Superior temporal gyrus (tissue), 1 donor: Measurements from ENCODE around the gene ZNF527.
A peak's percentile ranks its signal among the peaks of the same experiment; 100 is the strongest.
"Not testable (repeated sequence)": the region's sequence is repeated elsewhere in the genome, so short reads cannot be mapped to it uniquely, and the experiment has no call there.

Source experiments
- DNase-seq: peaks from one replicate; pipeline ENCODE4 v3.0.0-alpha.2; 2016; ENCODE audit errors: extremely low spot score

Gene ZNF527

GRCh38 chr19:37370880-37371661, at the start of gene ZNF527:
Gene ZNF527, plus strand, starts transcription at chr19:37371099. Its CDS starts 3,100 bp downstream, at chr19:37374199.
- peak; percentile 98 for DNase-seq

GRCh38 chr19:37329686-37330085, 41.2 kb upstream of the ZNF527 start:
- DNase-seq, result no peak

DNA sequence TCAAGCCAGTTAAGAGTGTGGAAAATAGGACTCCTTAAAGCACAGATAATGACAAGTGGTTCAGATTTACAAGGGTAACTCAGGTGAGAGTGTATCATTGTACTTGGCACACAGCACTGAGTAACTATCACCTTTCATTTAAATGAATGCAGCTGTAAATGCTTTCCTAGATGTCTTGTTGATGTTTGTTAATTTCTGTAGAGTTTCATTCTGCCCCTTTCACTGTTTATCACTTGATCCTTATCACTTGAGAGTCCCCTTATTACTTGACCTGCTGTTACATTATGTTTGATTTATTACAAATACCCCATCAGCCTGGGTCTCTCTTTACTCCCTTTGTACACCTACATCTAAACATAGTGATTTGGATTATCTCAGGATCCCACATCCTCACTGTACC, 38.1 kb upstream of the ZNF527 start:
- DNase-seq, result no peak

DNA sequence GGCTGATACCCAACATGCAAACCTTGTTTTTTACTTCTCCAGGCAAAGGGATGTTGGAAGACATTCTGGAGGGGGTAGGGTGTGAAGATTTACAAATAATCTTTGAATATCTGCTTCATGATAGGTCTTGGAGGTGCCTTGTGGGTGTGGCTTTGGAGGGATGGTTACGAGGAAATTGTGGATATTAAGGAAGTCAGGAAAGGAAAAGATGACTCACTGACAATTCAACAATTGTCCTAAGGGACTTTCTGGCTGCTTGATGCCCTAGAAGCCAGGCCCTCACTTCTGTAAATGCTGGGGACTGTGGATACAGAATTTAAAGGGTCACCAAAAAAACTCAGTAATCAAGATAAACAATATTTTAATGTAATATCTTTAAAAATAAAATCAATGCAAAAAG, 37.4 kb upstream of the ZNF527 start:
- no peak for DNase-seq

DNA sequence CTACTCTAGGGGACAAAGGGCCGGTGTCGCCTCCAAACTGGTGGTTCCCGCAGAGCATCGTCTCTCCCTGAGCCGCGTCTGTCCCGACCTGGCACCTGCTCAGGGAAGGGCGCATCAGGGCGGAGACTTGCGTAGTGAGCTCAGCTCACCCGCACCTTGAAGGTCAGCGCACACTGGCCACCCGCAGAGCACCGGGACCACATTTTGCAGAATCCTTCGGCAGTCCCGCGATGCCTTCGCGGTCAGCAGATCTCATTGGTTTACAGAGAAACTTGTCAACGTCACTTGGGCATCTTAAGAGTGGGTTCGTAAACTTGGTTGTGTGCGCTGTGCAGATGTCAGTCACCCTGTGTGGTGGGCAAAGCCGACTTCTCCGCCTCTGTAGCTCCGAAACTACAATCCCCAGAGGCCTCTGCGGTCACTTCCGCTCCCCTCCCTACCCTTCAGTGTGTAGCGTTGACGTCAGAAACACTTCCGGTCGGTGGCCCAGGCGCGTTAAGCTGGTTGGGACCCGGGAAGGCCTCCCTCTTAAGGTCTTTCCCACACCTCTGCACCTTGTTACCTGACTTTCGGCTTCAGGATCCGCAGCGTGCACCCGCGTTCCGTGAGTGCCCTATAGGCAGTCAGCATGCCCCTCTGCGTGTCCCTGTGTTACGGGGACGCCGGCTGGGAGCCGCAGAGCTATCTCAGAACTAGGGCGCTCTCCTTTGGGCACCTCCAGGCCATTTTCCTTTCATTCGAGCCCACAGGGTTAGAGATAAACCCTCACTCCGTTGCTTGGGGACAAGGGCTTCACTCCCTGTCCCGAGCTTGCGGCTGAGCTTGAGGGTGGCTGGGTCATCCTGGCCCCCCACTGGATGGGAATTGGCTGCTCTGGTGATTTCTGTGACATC, 36.5 kb upstream of the ZNF527 start:
- peak; percentile 99 for DNase-seq

GRCh38 chr19:37342753-37343152, 28.1 kb upstream of the ZNF527 start:
- DNase-seq, result no peak

DNA sequence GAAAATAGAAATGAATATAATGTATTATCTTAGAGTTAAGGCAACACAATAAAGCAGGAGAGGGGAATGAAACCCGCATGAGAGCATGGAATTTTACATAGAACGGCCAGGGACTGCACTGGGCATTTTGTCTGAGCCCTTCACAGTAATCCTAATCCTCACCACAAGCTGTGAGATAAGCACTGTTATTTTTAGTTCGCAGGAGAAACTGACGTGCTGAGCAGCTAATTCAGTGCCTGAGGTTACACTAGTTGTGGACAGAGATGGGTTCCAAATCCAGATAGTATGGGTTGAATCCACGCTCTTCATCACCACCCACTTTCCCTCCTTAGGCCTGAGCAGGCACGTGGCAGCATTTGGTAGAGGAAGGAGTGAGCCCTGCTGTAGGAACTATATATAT, 24.8 kb upstream of the ZNF527 start:
- no peak for DNase-seq

GRCh38 chr19:37348060-37348459, 22.8 kb upstream of the ZNF527 start:
- no peak for DNase-seq

DNA sequence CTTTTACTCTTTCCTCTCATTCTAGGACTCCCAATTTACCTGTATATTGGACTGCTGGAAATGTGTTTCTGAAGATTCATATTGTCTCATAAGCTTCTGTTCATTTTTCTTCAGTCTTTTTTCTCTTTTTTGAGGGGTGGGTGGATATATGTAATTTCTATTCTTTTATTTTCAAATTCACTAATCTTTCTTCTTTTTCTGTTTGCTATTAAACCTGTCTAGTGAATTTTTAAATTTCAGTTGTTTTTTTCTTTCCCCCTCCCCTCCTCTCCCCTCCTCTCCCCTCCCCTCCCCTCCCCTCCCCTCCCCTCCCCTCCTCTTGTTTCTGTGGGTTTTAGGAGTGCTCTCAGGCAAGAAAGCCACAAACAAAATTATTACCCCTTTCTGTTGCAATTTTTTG, 16.9 kb upstream of the ZNF527 start:
- no peak for DNase-seq

GRCh38 chr19:37355901-37356300, 15.0 kb upstream of the ZNF527 start:
- DNase-seq, result no peak

- no peak for DNase-seq
Observed at GRCh38 chr19:37361994-37362393, 8.9 kb upstream of the ZNF527 start.

- no peak for DNase-seq
Observed at GRCh38 chr19:37362733-37363132, 8.2 kb upstream of the ZNF527 start.

GRCh38 chr19:37370386-37370879, 466 bp upstream of the ZNF527 start:
- not testable (repeated sequence) for DNase-seq

- DNase-seq, result no peak
Observed at GRCh38 chr19:37389234-37389633, 18.3 kb downstream of the ZNF527 start.

- not testable (repeated sequence) for DNase-seq
Observed at GRCh38 chr19:37391399-37391798, 20.5 kb downstream of the ZNF527 start.

DNA sequence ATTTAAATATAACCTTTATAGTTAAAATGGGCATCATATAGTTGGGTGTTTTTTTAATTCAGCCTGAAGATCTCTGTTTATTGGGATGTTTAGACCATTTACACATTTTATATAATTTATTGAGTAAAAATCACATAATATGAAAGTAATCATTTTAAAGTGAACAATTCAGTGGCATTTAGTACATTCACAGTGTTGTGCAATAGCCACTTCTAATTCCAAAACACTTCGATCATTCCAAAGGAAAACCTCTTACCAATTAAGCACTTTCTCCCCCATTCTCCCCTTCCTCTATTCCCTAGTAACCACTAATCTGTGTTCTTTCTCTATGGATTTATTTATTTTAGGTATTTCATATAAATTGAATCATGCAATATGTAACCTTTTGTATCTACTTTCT, 30.2 kb downstream of the ZNF527 start:
- DNase-seq, result no peak

DNA sequence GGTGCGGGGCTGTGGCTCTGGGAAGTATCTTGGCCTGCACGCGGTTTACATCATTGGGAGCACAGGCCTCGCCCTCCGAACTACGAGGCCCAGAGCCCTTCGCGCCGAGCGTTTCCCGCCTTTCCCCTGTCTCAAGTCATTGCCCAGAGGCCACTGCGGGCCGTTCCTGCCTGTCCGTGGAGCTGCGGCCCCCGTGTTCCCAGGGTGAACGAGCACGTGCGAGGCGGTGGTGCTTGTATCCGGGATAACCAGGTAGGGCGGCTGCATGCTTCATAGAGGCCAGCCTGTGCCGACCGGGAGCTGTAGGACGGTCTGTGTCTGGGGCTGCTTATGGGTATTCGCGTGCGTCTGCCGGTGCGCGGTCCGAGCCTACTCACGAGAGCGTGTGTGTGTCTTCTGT, 32.5 kb downstream of the ZNF527 start:
- no peak for DNase-seq

DNA sequence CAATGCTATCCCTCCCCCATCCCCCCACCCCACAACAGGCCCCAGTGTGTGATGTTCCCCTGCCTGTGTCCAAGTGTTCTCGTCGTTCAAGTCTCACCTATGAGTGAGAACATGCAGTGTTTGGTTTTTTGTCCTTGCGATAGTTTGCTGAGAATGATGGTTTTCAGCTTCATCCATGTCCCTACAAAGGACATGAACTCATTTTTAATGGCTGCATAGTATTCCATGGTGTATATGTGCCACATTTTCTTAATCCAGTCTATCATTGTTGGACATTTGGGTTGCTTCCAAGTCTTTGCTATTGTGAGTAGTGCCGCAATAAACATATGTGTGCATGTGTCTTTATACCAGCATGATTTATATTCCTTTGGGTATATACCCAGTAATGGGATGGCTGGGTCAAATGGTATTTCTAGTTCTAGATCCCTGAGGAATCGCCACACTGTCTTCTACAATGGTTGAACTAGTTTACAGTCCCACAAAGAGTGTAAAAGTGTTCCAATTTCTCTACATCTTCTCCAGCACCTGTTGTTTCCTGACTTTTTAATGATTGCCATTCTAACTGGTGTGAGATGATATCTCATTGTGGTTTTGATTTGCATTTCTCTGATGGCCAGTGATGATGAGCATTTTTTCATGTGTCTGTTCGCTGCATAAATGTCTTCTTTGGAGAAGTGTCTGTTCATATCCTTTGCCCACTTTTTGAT, 35.4 kb downstream of the ZNF527 start:
- DNase-seq, result not testable (repeated sequence)

DNA sequence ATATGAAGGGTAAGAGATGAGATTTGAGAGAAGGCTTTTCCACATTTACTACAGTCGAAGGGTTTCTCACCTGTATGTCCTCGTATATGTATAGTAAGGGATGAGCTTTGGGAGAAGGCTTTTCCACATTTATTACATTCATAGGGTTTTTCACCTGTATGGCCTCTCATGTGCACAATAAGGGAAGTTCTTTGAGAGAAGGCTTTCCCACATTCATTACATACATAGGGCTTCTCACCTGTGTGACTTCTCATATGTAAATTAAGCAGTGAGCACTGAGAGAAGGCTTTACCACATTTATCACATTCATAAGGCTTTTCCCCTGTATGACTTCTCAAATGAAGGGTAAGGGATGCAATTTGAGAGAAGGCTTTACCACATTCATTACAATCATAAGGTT, 41.8 kb downstream of the ZNF527 start:
- DNase-seq, result no peak

GRCh38 chr19:37413313-37414084, 42.6 kb downstream of the ZNF527 start:
- DNase-seq, result no peak
